Measurements from ENCODE around the gene CFAP46.
"Not testable (repeated sequence)": the region's sequence is repeated elsewhere in the genome, so short reads cannot be mapped to it uniquely, and the experiment has no call there.

The CFAP46 gene

DNA sequence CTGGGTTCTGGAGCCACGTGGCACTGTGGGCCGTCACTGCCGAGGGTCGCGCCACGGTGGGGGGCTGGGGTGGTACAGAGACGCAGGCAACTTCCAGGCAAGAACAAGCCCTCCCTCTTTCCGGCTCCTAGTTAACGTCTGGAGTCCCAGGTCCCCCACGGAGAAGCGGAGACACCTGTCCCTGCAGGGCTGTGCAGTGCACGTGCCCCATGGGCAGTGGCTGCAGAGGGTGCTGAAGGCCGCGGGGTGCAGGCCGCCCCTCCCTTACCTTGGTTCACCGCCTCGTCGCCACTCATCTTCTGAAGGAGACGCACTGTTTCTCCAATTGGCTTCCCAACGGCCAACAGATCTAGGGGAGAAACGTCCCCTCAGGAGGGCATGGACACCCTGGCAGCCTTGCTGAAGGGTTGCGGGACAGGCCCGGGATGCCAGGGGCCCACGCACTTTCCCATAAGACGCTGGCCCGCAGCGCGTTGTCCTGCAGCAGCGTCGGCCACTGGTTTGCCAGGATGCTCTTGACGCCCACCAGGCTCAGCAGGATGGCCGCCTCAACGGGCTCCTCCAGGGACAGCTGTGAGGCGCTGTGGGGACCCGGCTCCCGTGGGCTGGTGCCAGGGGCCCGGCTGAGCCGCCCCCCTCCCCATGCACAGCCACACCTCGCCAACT, 132.1 kb downstream of the CFAP46 start:
- in situ Hi-C loops (cut with MboI; ENCODE audit: low sequenced_read_pairs): no loop called here

DNA sequence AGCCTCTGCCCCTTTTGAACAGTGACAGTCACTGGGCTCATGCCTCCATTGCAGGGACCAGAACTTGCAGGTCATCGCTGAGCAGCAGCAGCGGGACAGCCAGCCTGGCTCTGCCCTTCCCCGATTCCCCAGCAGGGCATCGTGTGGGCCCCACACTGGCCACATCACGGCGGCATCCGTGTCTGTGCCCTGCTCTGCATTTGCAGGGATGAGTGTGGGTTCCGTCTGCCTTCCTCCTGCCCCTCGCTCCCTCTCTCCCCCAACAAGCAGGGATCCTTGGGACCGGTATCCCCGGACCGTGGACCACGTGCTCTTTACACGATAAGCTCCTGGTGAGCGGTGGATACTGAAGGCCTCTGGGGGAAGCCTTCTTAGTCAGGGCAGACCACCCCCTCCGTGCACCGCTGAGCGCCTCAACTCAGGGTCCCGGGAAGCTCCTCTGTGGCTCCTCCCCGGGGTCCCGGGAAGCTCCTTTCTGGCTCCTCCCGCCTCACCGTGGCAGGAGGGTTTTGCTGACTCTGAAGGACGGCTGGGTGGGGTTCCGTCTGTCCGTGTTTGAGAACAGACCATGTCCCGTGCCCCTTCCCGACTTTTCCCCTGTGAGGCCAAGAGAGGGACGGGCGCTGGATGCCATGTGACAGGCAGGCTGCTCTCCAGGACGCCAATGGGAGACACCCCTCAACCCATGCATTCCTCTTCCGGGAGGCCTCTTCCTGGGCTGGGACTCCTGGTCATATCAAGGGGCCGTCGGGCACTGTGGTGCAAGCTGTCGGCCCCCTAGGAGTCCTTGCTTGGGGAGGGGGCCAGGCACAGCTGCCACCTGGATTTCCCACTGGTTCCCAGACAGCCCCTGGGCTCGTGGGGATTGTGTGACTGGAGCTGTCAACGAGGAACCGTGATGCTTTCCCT, 132.9 kb downstream of the CFAP46 start:
- in situ Hi-C loops (cut with MboI; ENCODE audit: low sequenced_read_pairs): no loop called here

DNA sequence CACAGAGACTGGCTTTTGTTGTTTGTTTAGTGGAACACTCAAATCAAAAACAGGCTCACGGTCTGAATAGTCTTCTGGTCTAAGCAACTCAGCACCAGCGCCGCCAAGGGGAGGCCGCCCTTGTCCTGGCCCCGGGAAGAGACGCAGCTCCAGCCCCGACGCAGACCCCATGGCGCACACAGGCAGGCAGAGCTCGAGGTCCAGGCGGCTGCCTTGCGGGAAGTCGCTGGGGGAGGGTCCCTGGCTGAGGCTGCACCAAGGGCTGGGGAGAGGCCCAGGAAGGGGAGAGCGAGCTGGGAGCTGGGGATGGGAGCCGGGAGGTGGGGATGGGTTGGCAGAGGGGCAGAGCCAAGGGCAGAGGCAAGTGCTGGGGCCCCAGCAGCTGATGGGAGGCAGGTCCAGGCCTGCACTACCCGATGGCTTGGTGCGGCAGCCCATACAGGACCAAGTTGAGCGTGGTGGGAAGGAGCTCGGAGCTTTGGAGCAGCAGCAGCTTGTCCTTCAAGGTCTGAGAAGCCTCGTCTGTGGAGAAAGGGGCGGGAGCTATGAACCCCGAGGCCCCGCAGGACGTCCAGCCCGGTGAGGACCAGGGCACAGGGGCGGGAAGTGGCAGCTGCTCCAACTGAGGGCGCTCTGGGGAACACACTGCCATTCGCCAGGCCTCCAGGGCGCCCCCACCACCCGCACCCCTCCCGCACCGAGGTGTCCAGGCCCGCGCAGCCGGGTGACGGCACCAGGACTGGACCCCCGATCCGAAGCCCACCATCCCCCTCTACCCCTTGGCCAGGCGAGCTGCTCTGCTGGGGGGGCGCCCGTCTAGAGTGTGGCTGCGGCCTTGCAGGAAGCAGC, 133.8 kb downstream of the CFAP46 start:
- in situ Hi-C loops (cut with MboI; ENCODE audit: low sequenced_read_pairs): no loop called here

DNA sequence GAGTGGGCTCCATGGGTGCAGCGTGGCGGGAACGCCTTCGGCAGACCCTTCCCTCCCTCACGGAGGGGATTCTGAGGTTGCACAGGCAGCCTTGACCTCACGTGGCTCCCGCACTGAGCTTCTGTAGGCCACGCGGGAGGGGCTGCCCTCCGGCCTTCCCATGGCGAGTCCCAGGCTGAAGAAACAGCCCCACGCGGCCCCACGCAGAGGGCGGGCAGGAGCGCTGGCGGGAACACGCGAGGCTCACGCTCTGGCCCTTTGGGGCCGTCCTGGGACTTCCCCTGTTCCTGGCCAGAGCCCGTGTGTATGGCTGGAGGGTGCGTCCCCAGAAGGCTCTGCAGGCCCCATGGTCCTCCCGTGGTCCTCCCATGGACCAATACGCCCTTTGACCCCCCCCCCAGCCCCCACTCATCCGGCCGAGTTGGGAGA, 134.7 kb downstream of the CFAP46 start:
- in situ Hi-C loops (cut with MboI; ENCODE audit: low sequenced_read_pairs): no loop called here

DNA sequence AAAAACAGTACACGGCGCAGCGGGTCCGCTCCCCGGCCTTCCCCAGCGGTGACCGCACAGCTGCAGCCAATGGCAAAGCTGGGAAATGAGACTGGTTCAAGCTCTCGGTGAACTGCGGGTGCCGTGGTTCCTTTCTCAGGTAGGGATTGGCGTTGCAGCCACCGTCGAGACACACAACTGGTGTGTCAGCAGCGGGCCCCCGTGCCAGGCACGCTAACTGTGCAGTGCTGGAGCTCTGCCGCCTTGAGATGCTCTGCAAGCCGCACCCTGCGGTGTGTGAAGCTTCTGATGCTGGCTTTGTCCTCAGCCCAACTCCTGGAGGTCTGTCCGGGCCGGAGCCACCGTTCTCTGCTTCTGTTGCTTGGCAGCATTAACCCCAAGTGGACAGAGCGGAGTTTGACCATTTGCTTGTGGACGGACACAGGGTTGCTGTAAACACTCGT, 135.8 kb downstream of the CFAP46 start:
- in situ Hi-C loops (cut with MboI; ENCODE audit: low sequenced_read_pairs): no loop called here

DNA sequence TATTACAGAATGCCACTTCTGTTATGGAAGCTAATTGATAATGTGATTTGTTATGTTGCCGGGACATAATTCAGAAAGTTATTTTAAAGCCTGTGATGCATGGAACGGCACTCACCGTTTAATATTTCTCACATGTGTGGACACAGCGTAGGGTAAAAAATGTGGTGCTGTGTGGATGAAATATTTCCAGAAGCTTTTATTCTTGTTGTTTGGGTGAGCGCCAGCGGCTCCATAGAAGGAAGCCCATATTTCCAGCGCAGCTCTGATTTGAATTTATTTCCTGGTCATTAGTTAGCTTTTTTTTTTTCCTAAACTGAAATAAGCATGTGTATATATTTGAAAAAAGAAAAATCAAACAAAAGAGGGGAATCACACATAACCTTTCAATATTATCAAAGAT, 136.3 kb downstream of the CFAP46 start:
- in situ Hi-C loops (cut with MboI; ENCODE audit: low sequenced_read_pairs): no loop called here

DNA sequence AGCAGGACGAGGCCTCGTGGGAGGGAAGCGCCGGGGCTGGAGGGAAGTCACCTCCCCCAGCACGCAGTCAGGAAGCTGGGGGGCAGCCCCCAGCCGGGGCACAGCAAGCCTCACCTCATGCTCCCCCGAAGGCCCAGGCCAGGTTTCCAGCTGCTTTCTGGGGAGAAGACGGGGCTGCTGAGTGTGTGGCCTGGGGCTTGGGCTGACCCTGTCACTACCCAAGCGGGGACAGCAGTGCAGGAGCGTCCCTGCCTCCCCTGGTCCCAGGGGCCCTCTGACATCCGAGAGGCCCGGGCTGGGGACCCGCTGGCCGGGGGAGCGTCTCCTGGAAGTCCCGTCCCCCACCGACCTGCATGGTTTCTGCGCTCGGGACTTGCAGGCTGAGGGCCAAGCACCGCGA, 136.8 kb downstream of the CFAP46 start:
- in situ Hi-C loops (cut with MboI; ENCODE audit: low sequenced_read_pairs): no loop called here

DNA sequence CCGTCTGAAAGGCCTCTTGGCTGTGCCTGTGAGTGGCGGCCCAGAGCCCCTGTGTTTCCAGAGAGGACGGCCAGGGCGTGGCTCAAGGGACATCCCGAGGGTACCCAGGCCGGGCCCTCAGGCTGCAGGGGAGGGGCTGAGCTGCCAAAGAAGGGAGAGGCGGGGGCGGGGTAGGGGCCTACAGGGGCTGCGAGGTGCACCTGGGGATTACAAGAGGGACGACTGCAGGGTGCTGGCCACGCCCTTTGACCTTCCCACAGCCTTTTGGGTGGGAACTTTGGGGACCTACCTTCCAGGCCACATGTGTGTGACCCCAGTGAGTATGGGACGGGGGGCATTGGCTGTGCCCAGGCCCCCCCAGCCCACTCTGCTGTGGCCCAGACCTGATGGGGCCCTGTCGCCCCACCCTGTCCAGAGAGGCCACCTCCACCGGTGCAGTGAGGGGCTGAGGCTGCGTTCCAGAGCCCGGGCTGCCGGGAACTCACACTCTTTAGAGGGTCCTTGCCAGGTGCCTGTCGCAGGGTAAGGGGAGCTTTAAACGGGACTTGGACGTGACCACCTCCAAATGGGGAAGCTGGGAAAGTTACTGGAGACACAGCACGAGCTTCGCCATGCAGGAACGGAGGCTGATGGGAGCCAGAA, 137.5 kb downstream of the CFAP46 start:
- in situ Hi-C loops (cut with MboI; ENCODE audit: low sequenced_read_pairs): no loop called here

DNA sequence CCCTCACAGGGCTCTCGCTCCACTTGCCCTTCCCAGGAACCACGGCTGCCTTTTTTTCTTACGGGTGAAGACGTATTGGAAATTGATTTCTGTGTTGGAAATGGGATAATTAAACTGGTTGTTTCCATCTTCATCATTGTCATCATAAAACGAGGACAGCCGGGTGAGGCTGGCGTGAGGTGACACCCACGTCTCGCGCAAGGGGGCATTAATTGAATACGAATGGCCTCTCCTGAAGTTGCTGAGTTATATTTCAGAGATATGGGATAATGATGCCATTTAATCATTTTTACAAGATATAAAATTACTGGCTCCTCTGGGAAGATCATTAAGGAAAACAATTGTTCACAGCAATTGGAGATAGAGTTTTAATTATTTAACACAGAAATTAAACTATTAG, 138.1 kb downstream of the CFAP46 start:
- in situ Hi-C loops (cut with MboI; ENCODE audit: low sequenced_read_pairs): no loop called here

DNA sequence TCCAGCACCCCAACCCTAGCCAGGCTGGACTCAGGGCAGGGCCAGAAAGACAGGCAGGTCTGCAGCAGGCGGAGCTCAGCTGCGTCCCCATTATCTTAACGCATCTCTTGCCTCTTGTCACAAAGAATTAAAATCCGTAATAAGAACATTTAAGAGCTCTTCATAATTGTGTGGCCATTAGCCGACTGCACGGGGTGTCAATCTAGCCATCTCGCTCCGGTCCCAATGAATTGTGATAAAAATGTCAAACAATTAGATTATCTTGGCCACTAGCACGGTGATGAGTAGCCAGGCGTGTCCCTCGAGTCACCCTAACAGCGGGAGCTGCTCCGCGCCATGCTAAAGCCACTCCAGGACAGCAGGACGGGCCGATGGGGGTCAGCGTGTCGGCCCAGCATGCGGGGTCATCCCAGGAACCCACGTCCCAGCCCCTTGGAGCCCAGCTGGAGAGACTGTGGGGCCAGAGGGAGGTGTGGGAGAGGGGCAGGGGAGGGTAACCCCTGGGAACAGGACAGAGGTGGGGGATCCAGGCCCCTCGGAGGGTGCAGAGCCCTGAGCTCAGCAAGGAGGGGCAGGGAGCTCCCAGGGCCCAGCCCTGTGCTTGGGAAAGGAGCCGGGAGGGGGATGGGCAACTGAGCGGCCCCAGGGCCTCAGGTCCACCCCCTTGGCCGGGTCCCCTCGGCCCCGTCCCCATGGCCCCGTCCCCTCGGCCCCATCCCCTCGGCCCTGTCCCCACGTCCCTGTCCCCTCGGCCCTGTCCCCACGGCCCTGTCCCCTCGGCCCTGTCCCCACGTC, 138.8 kb downstream of the CFAP46 start:
- in situ Hi-C loops (cut with MboI; ENCODE audit: low sequenced_read_pairs): no loop called here

DNA sequence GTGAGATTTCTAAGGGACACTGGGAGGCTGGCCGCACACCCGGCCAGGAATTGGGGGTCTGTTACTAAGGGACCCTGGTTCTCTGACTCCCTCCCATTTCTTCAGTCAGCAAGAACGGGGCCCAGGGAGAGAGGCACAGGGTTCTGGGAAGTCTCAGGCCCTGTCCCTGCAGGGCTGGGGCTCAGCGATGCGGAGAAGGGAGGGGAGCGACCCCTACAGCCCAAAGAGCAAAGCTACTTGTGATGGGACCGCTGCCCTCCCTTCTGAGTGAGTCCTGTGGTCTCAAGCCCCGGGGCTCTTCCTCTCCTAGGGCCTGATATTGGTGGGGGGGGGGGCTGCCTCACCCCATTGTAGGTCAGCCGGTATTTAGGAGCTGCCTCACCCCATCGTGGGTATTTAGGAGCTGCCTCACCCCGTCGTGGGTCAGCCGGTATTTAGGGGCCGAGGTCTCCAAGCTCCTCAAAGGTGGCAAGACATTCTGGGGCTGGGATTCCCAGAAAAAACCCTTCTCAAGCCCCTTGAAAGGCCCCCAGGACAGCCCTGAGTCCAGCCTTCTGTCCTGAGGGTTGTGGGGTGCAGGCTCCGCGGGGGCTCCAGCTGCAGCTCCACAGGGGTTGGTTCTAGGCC, 139.6 kb downstream of the CFAP46 start:
- in situ Hi-C loops (cut with MboI; ENCODE audit: low sequenced_read_pairs): no loop called here

DNA sequence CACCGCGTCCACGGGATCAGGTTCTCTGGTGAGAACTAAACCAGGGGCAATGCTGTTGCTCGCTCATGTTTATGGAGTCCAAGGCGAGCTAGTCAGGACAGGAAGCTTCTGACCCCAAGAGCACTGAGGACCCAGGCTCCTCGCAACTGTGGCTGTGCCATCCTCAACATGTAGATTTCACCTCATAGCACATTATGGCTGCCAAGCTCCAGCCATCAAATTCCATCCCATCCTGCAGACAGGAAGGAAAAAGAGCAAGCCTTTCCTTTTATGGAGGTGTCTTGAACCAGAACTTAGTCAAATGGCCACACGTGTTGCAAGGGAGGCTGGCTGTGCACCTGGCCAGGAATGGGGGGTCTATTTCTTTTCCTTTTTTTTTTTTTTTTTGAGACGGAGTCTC, 140.3 kb downstream of the CFAP46 start:
- in situ Hi-C loops (cut with MboI; ENCODE audit: low sequenced_read_pairs): no loop called here

DNA sequence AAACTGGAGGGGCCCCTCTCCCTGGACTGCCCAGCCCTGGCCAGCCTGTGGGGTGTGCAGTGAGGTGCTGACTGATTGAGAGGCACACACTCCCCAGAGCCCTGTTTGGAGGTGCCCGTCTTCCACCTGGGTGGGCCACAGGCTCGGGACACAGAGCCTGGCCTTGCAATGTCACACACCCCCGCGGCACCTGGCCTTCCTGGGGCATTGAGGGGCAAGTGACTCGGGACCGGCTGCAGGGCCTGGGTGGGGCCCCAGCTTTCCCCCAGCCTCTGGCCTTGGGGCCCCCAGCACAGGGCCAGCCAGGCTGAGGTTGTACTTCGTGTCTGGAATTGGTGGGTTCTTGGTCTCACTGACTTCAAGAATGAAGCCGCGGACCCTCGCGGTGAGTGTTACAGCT, 142.5 kb downstream of the CFAP46 start:
- in situ Hi-C loops (cut with MboI; ENCODE audit: low sequenced_read_pairs): no loop called here

DNA sequence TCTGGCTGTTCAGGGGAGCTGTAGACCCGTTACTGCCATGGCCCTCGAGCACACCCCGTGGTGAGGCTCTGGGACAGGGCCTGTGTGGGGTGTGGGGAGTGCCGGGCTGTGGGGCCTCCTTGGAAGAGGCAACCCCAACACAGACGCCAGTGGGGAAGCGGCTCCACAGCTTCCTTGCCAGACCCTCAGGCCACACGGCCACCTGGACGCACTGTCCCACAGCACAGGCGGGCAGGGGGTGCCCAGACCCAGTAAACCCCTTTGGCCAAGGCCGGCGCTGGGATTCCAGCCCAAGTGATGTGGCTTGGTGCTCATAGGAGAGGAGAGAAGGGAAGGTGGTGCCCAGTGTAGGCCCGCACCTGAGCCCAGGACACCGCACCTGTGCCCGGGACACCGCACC, 143.5 kb downstream of the CFAP46 start:
- in situ Hi-C loops (cut with MboI; ENCODE audit: low sequenced_read_pairs): no loop called here

DNA sequence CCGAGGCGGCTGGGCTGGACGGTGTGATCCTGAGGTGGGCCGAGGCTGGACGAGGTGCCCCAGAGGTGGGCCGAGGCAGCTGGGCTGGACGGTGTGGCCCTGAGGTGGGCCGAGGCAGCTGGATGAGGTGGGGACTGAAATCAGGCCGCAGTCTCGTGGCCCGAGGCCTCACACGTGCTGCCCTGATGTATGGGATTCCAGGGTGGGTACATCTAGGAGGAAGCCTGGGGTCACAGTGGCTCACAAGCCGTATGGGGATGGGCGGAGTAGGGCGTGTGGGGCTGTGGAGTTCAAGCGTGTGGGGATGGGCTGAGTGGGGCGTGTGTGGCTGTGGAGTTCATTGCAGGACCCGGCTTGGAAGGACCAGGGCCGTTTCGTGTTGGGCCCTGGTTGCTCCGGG, 144.0 kb downstream of the CFAP46 start:
- in situ Hi-C loops (cut with MboI; ENCODE audit: low sequenced_read_pairs): no loop called here

DNA sequence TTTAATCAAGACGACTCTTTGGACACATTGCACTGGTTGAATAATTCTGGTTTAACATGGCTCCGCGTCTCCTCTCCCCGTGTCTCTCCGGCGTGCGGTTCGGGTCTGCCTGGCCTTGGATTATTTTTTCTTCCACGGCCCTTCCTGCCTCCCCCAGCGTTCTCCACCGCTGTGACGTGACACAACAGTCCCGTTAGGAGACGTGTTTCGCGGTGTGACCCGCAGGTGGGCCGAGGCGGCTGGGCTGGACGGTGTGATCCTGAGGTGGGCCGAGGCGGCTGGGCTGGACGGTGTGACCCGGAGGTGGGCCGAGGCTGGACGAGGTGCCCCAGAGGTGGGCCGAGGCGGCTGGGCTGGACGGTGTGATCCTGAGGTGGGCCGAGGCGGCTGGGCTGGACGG, 144.4 kb downstream of the CFAP46 start:
- in situ Hi-C loops (cut with MboI; ENCODE audit: low sequenced_read_pairs): not testable (repeated sequence)

DNA sequence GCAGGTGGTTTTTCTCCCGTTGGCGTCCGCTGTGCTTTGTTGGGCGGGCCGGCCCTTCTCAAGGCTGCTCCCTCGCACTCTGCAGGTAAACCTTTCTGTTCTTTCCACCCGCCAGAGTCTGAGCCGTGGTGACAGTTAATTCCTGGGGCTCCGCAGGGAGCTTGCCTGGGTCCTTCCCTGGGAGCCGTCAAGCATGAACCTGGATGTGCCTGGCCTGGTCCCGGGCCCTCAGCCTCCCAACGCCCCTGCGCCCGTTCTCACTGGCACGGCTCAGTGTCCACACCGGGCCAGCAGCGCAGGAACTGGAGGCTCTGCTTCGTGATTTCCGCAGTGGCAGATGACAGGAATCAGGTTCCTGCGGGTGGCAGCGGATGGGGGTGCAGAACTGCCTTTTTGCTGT, 145.5 kb downstream of the CFAP46 start:
- in situ Hi-C loops (cut with MboI; ENCODE audit: low sequenced_read_pairs): no loop called here

DNA sequence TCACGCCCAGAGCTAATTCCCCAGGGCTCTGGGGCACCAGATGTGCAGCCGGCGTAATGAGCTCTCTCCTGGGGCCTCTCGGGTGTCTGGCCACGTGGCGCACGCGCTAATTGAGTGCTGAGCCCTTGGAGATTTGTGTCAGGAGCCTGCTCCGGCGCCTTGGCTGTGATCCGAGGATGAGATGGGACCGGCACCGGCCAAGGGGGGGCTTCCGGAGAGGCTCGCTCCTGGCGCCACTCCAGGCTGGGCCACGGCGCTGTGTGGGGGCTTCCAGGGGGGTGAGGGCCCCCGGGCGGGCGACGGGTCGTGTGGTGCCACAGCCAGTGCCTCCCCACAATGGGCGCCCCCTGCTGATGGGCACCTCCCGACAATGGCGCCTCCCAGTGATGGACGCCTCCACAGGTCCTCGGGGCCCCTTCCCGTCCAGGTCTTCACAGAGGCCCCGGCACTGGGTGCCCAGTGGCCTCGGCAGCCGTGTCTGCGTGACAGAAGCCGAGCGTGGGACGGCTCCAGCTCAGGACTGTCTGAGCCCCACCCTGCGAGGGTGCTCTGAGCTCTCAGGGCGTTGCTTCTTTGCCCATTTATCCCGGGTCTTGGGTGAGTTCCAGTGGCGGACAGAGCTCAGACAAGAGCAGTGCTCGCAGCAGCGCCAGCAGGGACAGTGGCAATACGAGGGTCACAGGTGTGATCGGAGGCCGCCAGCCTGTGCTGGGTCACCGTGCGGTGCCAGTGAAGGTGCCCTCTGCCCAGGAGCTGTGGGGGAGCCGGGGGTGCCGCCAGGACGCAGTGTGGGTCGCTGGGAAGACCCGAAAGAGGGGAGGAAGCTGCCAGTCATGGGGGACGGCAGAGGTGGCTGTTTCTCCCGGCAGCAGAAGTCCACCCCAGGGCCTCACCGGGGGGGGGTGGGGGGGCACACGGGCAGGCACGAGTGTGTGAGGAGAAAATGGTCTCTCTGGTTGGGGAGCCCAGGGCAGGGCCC, 148.2 kb downstream of the CFAP46 start:
- in situ Hi-C loops (cut with MboI; ENCODE audit: low sequenced_read_pairs): no loop called here
